Right lobe of liver (tissue), 6 donors: ENCODE data around the gene UQCR10. TPM values are rescaled to one million over a fixed set of nuclear protein-coding genes. Genes with fewer than 3 reads are reported as not detected.
A peak's percentile ranks its signal among the peaks of the same experiment; 100 is the strongest.

Experiments
- ATAC-seq, 4 donors: fragments of 200-7000 bp; cut with Tn5 transposase; one replicate each; pipeline ENCODE4 v1.9.1; 2020; ENCODE audit warnings: mild to moderate bottlenecking in 4 of 4, moderate library complexity in 4 of 4
- DNase-seq, 3 donors: peaks; one replicate each; pipeline ENCODE4 v3.0.0-alpha.2; 2020
- H3K27ac ChIP-seq, 3 donors: fragments of 200-600 bp; one replicate each; pipeline ENCODE4 v1.8.0; 2022
- H3K27me3 ChIP-seq, 2 donors: fragments of 200-600 bp; one replicate each; pipeline ENCODE4 v1.8.0; 2022
- H3K36me3 ChIP-seq, 4 donors: fragments of 200-600 bp; sonication (generic) in 1 of 4; one replicate each; pipeline versions ENCODE4 v1.5.1 to v1.8.0; 2017 to 2022; ENCODE audit warnings: control low read depth in 1 of 4
- H3K4me1 ChIP-seq, 4 donors: fragments of 200-600 bp; sonication (generic) in 1 of 4; one replicate each; pipeline versions ENCODE4 v1.5.1 to v1.8.0; 2017 to 2022; ENCODE audit warnings: control low read depth in 1 of 4
- H3K4me3 ChIP-seq, 3 donors: fragments of 200-600 bp; one replicate each; pipeline ENCODE4 v1.8.0; 2022
- H3K9me3 ChIP-seq, 4 donors: fragments of 200-600 bp; sonication (generic) in 1 of 4; one replicate each; pipeline versions ENCODE4 v1.5.1 to v1.8.0; 2017 to 2022; ENCODE audit warnings: control low read depth in 1 of 4
- POLR2A ChIP-seq: fragments of 450-650 bp; IDR thresholded peaks from one replicate; pipeline ENCODE4 v1.6.1; 2017; ENCODE audit warnings: antibody characterized with exemption, mild to moderate bottlenecking
- WGBS: methylation state at CpG from one replicate; pipeline ENCODE4 v1.1.6; 2018; ENCODE audit warnings: low coverage, low lambda C conversion rate; ENCODE audit not compliant: insufficient coverage; ENCODE audit errors: missing lambda C conversion rate; 5-methylcytosine and 5-hydroxymethylcytosine counted together
- intact Hi-C, 2 donors: fragments of 100-400 bp; cut with DNase I; formaldehyde crosslinking; loops; one replicate each; pipeline versions ENCODE4 v1.11.2 to v1.14.1; 2022
- total RNA-seq, 6 experiments: library from RNA; depleted of rRNA in 2 of 6; stranded (reverse); fragments of >200 nt in 2 of 6; fragmentation: NEBNext Ultra II Directional in 3 of 6; extraction: Animal tissue kit (Norgen Biotek cat#: 25700) in 3 of 6; gene quantifications; one replicate each; pipeline versions ENCODE4 v1.1.0 to v1.2.4, GENCODE V29; 2016 to 2023
- TF ChIP-seq, protein P1 (sequence below), 4 donors: fragments of 200-600 bp in 3 of 4; fragments of 450-650 bp in 1 of 4; IDR thresholded peaks; one replicate each; pipeline versions ENCODE4 v1.5.1 to v1.8.0; 2016 to 2022; ENCODE audit warnings: antibody characterized with exemption in 4 of 4, mild to moderate bottlenecking in 2 of 4
- donor health status: DM: no; HTN: yes; CAD: no.
- donor health status: DM: no; HTN: no; CAD: no.
- donor health status: DM: no; HTN: no; CAD: no.
- donor health status: DM: no; HTN: yes; CAD: no.
- donor health status: DM: no; HTN: yes; CAD: no.

Gene UQCR10
- total RNA-seq, 6 experiments from 2014 or later, result 57.4 to 71.6 (median 64.0) TPM

DNA sequence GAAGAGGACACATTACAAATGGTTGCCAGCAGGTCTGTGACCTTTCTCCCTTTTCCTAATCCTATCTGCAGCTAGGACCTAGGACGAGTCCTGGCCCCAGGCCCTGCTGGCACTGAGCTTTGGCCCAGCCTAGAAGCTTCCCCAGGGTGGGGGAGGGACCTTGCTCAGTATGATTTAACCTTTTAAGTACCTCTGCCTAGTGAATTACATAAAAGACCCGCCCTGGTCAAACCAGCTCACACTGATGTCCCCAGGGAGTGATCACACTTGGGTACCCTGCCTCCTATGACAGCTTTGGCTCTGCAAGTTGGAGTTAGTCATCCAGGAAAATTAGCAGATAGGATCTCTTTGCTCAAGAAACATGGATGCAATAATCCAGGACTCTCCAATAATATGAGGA, 49.0 kb downstream of the UQCR10 start:
- no peaks in the 10 kb centered on the region for H3K9me3 ChIP-seq
- peaks cover 0 to 80% (median 39%) of the 10 kb centered on the region in 4 donors for H3K4me1 ChIP-seq
- no peaks in the 10 kb centered on the region for H3K27me3 ChIP-seq
- intact Hi-C loops, result no loop called here
- ATAC-seq, result peak; percentile 67 to 80 (median 76)
- no peak overlapping the region for H3K4me3 ChIP-seq
- no peak for TF ChIP-seq POLR2A
- TF ChIP-seq, protein P1, sequence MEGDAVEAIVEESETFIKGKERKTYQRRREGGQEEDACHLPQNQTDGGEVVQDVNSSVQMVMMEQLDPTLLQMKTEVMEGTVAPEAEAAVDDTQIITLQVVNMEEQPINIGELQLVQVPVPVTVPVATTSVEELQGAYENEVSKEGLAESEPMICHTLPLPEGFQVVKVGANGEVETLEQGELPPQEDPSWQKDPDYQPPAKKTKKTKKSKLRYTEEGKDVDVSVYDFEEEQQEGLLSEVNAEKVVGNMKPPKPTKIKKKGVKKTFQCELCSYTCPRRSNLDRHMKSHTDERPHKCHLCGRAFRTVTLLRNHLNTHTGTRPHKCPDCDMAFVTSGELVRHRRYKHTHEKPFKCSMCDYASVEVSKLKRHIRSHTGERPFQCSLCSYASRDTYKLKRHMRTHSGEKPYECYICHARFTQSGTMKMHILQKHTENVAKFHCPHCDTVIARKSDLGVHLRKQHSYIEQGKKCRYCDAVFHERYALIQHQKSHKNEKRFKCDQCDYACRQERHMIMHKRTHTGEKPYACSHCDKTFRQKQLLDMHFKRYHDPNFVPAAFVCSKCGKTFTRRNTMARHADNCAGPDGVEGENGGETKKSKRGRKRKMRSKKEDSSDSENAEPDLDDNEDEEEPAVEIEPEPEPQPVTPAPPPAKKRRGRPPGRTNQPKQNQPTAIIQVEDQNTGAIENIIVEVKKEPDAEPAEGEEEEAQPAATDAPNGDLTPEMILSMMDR (IDR thresholded peaks at IDR 0.05), result no peak
- DNase-seq, result peak; percentile 86 to 96 (median 93)
- H3K36me3 ChIP-seq, result peaks cover 0 to 11% (median 0%) of the 10 kb centered on the region in 4 donors
- peak overlapping the region in 2 of 3 donors; percentile 56 to 66 for H3K27ac ChIP-seq
- WGBS, result 17% methylated on average over 1 of the region's 2 CpGs

DNA sequence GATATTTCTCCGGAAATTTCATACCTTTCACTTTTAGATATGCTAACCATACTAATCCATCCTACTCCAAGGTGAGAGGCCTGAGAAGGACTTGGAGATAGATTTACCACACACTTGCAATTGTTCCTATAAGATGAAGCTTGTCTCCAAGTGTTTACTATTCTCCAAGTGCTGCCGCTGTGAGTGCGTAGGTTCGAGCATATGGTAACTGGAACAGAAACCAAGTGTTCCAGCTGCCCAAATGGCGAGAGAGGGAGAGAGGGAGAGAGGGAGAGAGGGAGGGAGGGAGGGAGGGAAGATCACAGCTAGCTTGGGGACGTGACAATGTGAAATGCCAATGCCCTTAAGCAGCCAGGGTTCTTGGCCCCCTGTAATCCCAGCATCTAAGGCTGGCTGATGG, 49.4 kb downstream of the UQCR10 start:
- peaks cover 0 to 11% (median 0%) of the 10 kb centered on the region in 4 donors for H3K36me3 ChIP-seq
- H3K27ac ChIP-seq, result peak overlapping the region in 2 of 3 donors; percentile 56 to 66
- 48% methylated on average over 6 of the region's 6 CpGs for WGBS
- TF ChIP-seq POLR2A, result no peak
- TF ChIP-seq, protein P1 (IDR thresholded peaks at IDR 0.05), result no peak
- H3K9me3 ChIP-seq, result no peaks in the 10 kb centered on the region
- ATAC-seq (no peak), DNase-seq (no peak)
- H3K27me3 ChIP-seq, result no peaks in the 10 kb centered on the region
- H3K4me3 ChIP-seq, result no peak overlapping the region
- peaks cover 0 to 81% (median 40%) of the 10 kb centered on the region in 4 donors for H3K4me1 ChIP-seq
- intact Hi-C loops, result no loop called here

DNA sequence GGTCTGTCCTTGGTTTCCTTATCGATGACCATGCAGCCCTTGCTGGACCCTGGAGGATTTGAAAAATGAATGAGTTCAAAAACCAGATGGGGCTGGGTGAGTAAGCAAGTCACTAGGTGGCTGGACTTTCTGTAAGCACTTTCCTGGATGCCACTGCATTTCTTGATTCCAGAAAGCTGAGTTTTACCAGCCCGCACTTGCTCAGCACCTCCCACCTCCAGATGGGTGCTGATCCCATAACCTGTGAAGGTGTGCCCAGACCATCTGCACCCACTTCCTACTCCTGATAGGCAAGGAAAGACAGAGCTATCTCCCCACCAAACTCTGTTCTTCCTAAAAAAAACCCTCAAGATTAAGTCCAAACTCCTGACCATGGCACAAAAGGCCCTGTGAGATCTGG, 49.8 kb downstream of the UQCR10 start:
- ATAC-seq (no peak), DNase-seq (no peak)
- TF ChIP-seq, protein P1 (IDR thresholded peaks at IDR 0.05), result no peak
- TF ChIP-seq POLR2A, result no peak
- Histone ChIP-seq H3K4me3 (no peak overlapping the region), H3K27ac (no peak overlapping the region), H3K27me3 (no peaks in the 10 kb centered on the region), H3K4me1 (peaks cover 0 to 81% (median 40%) of the 10 kb centered on the region in 4 donors), H3K36me3 (peaks cover 0 to 11% (median 0%) of the 10 kb centered on the region in 4 donors), H3K9me3 (no peaks in the 10 kb centered on the region)
- WGBS, result 60% methylated on average over 1 of the region's 2 CpGs
- intact Hi-C loops, result no loop called here

DNA sequence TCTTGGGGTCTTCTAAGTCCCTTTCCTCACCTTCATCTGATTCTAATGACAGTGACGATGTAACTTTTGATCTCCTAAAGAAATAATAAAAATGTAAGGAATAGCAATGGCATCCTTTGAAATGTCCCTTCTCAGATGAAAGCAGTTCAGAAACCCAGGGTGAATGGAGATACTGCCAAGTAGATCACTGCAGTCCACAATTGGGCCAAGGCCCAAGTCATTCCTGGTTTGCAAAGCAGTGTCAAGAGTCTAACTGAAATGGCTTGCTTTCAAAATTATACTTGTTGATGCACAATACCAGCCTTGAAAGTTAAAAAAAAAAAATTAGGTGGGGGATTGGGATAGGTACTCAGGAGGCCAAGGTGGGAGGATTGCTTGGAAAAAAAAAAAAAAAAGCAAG, 50.6 kb downstream of the UQCR10 start:
- DNase-seq (peak in 1 of 3 donors; percentile 71), ATAC-seq (peak in 1 of 4 donors; percentile 12)
- peaks cover 0 to 13% (median 0%) of the 10 kb centered on the region in 4 donors for H3K36me3 ChIP-seq
- intact Hi-C loops, result no loop called here
- H3K9me3 ChIP-seq, result no peaks in the 10 kb centered on the region
- no peak for TF ChIP-seq POLR2A
- TF ChIP-seq, protein P1 (IDR thresholded peaks at IDR 0.05), result no peak
- 88% methylated on average over 1 of the region's 1 CpG for WGBS
- no peak overlapping the region for H3K27ac ChIP-seq
- H3K4me1 ChIP-seq, result peaks cover 0 to 81% (median 39%) of the 10 kb centered on the region in 4 donors
- H3K27me3 ChIP-seq, result no peaks in the 10 kb centered on the region
- no peak overlapping the region for H3K4me3 ChIP-seq
